Skeletal muscle satellite cell (primary cell): Measurements from ENCODE around the gene CHN1.

Experiments used
- H3K27me3 ChIP-seq: 2 replicates; pipeline ENCODE4 v1.7.0; 2013; ENCODE audit warnings: low read length; ENCODE audit not compliant: control insufficient read depth, insufficient read depth
- H3K36me3 ChIP-seq: 2 replicates; pipeline ENCODE4 v1.7.0; 2013; ENCODE audit warnings: mild to moderate bottlenecking, control low read depth, low read length; ENCODE audit not compliant: insufficient read depth
- H3K4me1 ChIP-seq: 2 replicates; pipeline ENCODE4 v1.7.0; 2013; ENCODE audit warnings: low read length; ENCODE audit not compliant: control insufficient read depth, insufficient read depth
- H3K4me2 ChIP-seq: 2 replicates; pipeline ENCODE4 v1.7.0; 2013; ENCODE audit warnings: mild to moderate bottlenecking, low read length
- H3K4me3 ChIP-seq: 2 replicates; pipeline ENCODE4 v1.7.0; 2013; ENCODE audit warnings: low read length
- H3K9ac ChIP-seq: 2 replicates; pipeline ENCODE4 v1.7.0; 2013; ENCODE audit warnings: mild to moderate bottlenecking, low read depth, low read length, moderate library complexity
- H3K9me3 ChIP-seq: replicated peaks from 2 replicates; pipeline ENCODE4 v1.7.0; 2013; ENCODE audit warnings: mild to moderate bottlenecking, control low read depth, low read length

Gene CHN1

GRCh38 chr2:174766271-174766670, 238.9 kb downstream of the CHN1 start:
- Histone ChIP-seq H3K4me3 (no peak overlapping the region), H3K4me1 (peaks cover 47% of the 10 kb centered on the region), H3K4me2 (no peak overlapping the region), H3K9ac (no peak overlapping the region), H3K27me3 (no peaks in the 10 kb centered on the region), H3K9me3 (no peaks in the 10 kb centered on the region), H3K36me3 (no peaks in the 10 kb centered on the region)

DNA sequence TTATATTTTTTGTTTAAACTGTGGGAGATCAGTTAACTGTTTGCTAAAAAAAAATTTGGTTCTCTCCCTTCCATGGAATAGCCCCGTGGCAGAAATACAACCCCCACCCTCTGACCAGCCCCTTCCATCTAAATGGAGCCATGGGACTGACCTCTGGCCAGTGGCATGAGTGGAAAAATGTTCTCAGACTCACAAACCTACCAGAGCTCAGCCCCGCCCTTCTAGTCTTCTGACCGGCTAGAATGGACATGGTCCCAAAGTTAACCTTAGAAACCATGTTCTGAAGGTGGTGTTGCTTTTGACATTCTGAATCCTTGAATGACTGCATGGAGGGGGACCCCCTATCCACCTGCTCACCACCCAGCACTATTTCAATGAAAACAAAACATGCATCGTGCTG, 239.6 kb downstream of the CHN1 start:
- H3K9me3 ChIP-seq = no peaks in the 10 kb centered on the region
- H3K4me3 ChIP-seq = peak overlapping the region; percentile 73
- peaks cover 54% of the 10 kb centered on the region for H3K4me1 ChIP-seq
- peak overlapping the region; percentile 93 for H3K9ac ChIP-seq
- no peaks in the 10 kb centered on the region for H3K27me3 ChIP-seq
- H3K36me3 ChIP-seq = peaks cover 3% of the 10 kb centered on the region
- peak overlapping the region; percentile 76 for H3K4me2 ChIP-seq

DNA sequence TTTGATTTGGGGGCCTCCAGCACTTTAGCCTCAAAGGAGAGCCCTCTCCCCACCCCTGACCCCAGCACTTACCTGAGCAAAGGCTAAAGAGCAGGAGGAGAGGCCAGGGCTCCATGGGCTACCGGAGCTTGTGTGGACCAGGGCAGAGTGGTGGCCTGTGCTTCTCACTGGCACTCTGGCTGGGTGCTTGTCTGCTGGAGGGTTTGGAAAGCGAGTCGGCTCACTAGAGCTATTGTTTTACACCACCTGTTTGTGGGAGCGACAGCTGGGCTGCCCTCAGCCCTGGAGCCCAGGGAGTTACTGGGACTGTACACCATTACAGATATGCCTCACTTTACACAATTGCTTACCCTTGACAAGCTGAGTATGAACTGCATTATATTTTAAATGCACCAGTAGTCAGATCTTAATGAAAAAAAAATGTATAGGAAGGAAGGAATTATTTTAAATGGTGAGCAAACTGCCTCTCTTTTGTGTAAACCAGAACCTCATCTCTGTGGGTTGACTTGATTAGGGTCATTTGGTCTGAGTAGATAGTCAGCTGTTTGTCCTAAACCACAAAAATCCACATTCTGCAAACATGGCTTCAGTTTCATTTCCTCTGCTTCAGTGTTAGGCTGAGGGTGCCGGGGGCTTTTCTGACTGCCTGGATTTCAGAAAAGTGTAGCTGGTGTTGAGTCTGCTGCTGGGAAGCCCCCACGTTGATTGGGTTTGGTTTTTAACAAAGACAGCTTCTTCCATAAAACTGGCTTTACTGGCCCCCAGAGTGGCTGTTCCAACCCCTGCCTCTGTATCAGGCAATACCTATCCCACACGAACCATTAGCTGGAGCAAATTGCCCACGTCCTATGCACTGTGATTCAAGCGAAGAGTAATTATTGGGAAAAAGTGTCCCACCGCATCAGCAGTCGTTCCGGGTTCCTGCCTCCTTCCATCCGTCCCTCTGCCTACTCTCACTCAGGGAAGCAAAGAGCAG, 240.6 kb downstream of the CHN1 start, which contains the start of gene CHRNA1:
CHRNA1 (minus strand) TSS at position 193 of the 976 bp plus-strand sequence; CDS start at position 115, 78 bp downstream.
- Histone ChIP-seq H3K9me3 (no peaks in the 10 kb centered on the region), H3K27me3 (no peaks in the 10 kb centered on the region), H3K9ac (peak within 1 kb of the TSS; percentile 93), H3K36me3 (peaks cover 3% of the 10 kb centered on the region), H3K4me1 (peaks cover 54% of the 10 kb centered on the region), H3K4me3 (peak within 1 kb of the TSS; percentile 73), H3K4me2 (peak within 1 kb of the TSS; percentile 76)

DNA sequence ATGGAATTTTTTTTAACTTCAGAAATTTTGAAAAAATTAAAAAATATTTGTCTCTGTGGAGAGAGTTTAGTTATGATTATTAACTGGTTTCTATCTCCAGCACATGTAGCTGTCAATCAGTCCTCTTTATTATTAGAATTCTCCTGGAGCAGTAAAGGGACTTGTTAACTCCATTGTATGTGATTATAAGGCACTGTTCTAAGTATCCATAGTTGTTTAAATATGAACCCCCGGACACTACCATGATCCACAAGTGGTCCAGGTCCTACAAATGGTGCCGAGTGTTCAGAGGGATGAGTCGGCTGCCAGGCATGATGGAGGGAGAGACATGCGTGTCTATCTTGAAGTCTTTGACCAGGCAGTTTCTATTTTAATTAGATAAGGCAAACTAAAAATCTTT, 241.4 kb downstream of the CHN1 start:
- peaks cover 54% of the 10 kb centered on the region for H3K4me1 ChIP-seq
- no peaks in the 10 kb centered on the region for H3K9me3 ChIP-seq
- H3K36me3 ChIP-seq = peaks cover 3% of the 10 kb centered on the region
- peak overlapping the region; percentile 76 for H3K4me2 ChIP-seq
- H3K9ac ChIP-seq = peak overlapping the region; percentile 93
- no peaks in the 10 kb centered on the region for H3K27me3 ChIP-seq
- H3K4me3 ChIP-seq = peak overlapping the region; percentile 73

- Histone ChIP-seq H3K36me3 (peaks cover 8% of the 10 kb centered on the region), H3K4me3 (peak overlapping the region; percentile 73), H3K9me3 (no peaks in the 10 kb centered on the region), H3K9ac (peak overlapping the region; percentile 93), H3K4me1 (peaks cover 54% of the 10 kb centered on the region), H3K4me2 (peak overlapping the region; percentile 76), H3K27me3 (no peaks in the 10 kb centered on the region)
Observed at GRCh38 chr2:174762464-174762863, 242.7 kb downstream of the CHN1 start.

GRCh38 chr2:174761837-174762236, 243.3 kb downstream of the CHN1 start:
- Histone ChIP-seq H3K27me3 (no peaks in the 10 kb centered on the region), H3K4me1 (peaks cover 53% of the 10 kb centered on the region), H3K9me3 (no peaks in the 10 kb centered on the region), H3K9ac (peak overlapping the region; percentile 93), H3K36me3 (peaks cover 10% of the 10 kb centered on the region), H3K4me2 (peak overlapping the region; percentile 76), H3K4me3 (peak overlapping the region; percentile 73)

GRCh38 chr2:174760845-174761473, 244.2 kb downstream of the CHN1 start:
- H3K4me1 ChIP-seq = peaks cover 45% of the 10 kb centered on the region
- H3K4me2 ChIP-seq = peak overlapping the region; percentile 76
- no peaks in the 10 kb centered on the region for H3K9me3 ChIP-seq
- peaks cover 15% of the 10 kb centered on the region for H3K36me3 ChIP-seq
- peak overlapping the region; percentile 22 for H3K9ac ChIP-seq
- no peaks in the 10 kb centered on the region for H3K27me3 ChIP-seq
- peak overlapping the region; percentile 73 for H3K4me3 ChIP-seq

- Histone ChIP-seq H3K36me3 (peaks cover 15% of the 10 kb centered on the region), H3K4me1 (peaks cover 32% of the 10 kb centered on the region), H3K27me3 (no peaks in the 10 kb centered on the region)
Observed at GRCh38 chr2:174759381-174760065, 245.7 kb downstream of the CHN1 start.

DNA sequence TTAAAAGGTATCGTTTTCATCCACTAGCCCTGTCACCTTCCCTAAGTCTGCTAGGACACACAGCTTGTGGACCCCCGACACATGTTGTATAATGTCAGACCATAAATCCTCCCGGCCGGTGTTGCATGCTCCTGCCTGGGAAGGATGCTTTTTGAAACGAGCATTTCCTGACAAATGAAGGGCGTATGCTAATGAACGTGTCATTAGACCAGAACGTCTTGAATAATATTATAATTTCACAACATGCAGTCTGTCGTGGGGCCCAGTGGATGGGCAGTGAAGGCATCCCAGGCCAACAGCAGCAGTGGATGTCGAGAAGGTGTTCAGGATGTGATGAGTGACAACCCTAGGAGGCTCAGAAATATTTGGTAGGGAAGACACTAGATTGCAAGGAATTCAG, 248.4 kb downstream of the CHN1 start:
- Histone ChIP-seq H3K27me3 (no peaks in the 10 kb centered on the region), H3K36me3 (peaks cover 18% of the 10 kb centered on the region), H3K9ac (no peak overlapping the region), H3K9me3 (no peaks in the 10 kb centered on the region), H3K4me1 (peaks cover 12% of the 10 kb centered on the region), H3K4me3 (no peak overlapping the region), H3K4me2 (no peak overlapping the region)

More at GRCh38 chr2:174759381-174760065, 245.7 kb downstream of the CHN1 start:
- no peak overlapping the region for H3K9ac ChIP-seq
- H3K4me2 ChIP-seq = no peak overlapping the region
- no peaks in the 10 kb centered on the region for H3K9me3 ChIP-seq
- H3K4me3 ChIP-seq = no peak overlapping the region

DNA sequence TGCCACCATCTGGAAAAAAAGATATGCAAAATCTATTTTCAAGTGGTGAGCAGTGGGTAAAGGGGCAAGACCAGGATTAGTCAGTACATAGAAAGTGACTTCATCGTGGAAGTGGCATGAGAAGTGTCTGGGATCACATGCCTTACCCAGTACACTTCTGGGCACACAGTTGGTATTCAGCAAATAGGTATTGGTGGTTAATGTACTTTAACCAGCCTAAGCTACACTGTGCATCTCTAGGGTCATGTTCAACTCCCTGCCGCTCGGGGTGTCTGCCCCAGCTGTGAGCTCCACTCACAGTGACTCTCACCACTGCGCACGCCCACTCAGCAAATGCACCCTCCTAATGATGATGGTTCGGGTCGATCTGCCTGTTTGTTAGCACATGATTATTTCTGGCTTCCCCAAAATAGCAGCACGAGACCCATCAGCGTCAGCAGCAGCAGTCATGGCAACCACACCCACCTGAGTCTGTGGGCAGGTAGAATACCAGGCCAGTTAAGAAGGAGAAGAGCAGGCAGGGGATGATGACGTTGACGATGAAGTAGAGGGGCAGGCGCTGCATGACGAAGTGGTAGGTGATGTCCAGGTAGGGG, 252.0 kb downstream of the CHN1 start:
- H3K4me2 ChIP-seq = no peak overlapping the region
- no peaks in the 10 kb centered on the region for H3K4me1 ChIP-seq
- peaks cover 27% of the 10 kb centered on the region for H3K36me3 ChIP-seq
- H3K9ac ChIP-seq = no peak overlapping the region
- no peak overlapping the region for H3K4me3 ChIP-seq
- H3K9me3 ChIP-seq = no peaks in the 10 kb centered on the region
- no peaks in the 10 kb centered on the region for H3K27me3 ChIP-seq
